ENCODE results near the gene BAHCC1. TPM values are rescaled to one million over a fixed set of nuclear protein-coding genes. Genes with fewer than 3 reads are reported as not detected.

BAHCC1 gene
- total and polyA plus RNA-seq, 10 of the 15 experiments (the other 5 are each of a cell fraction or from before 2014, with no cell fraction given) = 0.03 to 0.14 (median 0.11) TPM; not detected in 6

- TF ChIP-seq HCFC1 (IDR thresholded peaks at IDR 0.05; ENCODE audit: low read length) (no peak), NR2C1 (IDR thresholded peaks at IDR 0.05) (no peak)
- TF ChIP-seq, protein P1, sequence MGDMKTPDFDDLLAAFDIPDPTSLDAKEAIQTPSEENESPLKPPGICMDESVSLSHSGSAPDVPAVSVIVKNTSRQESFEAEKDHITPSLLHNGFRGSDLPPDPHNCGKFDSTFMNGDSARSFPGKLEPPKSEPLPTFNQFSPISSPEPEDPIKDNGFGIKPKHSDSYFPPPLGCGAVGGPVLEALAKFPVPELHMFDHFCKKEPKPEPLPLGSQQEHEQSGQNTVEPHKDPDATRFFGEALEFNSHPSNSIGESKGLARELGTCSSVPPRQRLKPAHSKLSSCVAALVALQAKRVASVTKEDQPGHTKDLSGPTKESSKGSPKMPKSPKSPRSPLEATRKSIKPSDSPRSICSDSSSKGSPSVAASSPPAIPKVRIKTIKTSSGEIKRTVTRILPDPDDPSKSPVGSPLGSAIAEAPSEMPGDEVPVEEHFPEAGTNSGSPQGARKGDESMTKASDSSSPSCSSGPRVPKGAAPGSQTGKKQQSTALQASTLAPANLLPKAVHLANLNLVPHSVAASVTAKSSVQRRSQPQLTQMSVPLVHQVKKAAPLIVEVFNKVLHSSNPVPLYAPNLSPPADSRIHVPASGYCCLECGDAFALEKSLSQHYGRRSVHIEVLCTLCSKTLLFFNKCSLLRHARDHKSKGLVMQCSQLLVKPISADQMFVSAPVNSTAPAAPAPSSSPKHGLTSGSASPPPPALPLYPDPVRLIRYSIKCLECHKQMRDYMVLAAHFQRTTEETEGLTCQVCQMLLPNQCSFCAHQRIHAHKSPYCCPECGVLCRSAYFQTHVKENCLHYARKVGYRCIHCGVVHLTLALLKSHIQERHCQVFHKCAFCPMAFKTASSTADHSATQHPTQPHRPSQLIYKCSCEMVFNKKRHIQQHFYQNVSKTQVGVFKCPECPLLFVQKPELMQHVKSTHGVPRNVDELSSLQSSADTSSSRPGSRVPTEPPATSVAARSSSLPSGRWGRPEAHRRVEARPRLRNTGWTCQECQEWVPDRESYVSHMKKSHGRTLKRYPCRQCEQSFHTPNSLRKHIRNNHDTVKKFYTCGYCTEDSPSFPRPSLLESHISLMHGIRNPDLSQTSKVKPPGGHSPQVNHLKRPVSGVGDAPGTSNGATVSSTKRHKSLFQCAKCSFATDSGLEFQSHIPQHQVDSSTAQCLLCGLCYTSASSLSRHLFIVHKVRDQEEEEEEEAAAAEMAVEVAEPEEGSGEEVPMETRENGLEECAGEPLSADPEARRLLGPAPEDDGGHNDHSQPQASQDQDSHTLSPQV (IDR thresholded peaks at IDR 0.05) = no peak
- no TSS peak for BruUV-seq (replicated peaks)
- Histone ChIP-seq H3K27me3 (replicated peaks in 1 of 2; ENCODE audit: control insufficient read depth in 2 of 2, insufficient read depth in 2 of 2, low read length in 1 of 2) (no peaks in the 10 kb centered on the region), H4K20me1 (ENCODE audit: control insufficient read depth, insufficient read depth) (no peaks in the 10 kb centered on the region), H3K79me2 (ENCODE audit: control insufficient read depth, insufficient read depth, low read length) (no peaks in the 10 kb centered on the region), H3K9me3 (replicated peaks; ENCODE audit: control insufficient read depth, insufficient read depth, low read length) (no peaks in the 10 kb centered on the region), H3K27ac (ENCODE audit: control insufficient read depth, insufficient read depth) (no peak overlapping the region), H3K36me3 (ENCODE audit: control insufficient read depth in 2 of 2, insufficient read depth in 2 of 2, low read length in 1 of 2) (no peaks in the 10 kb centered on the region), H2AFZ (ENCODE audit: control insufficient read depth, low read depth, low read length) (no peak overlapping the region), H3K4me1 (ENCODE audit: control insufficient read depth, insufficient read depth, low read length) (peaks cover 6% of the 10 kb centered on the region), H3K4me2 (ENCODE audit: control insufficient read depth, insufficient read depth) (no peak overlapping the region), H3K4me3 (no peak overlapping the region), H3K9ac (ENCODE audit: control insufficient read depth, insufficient read depth, low read length) (no peak overlapping the region)
- DNase-seq (ENCODE audit: low read depth, low spot score) (no peak), ATAC-seq (no peak), FAIRE-seq (no peak)
- in situ Hi-C loops (cut with MboI) (no loop called here), intact Hi-C loops (cut with micrococcal nuclease; ENCODE audit: unreplicated experiment) (no loop called here)
- ChIA-PET CTCF (no interaction called here), RAD21 (ENCODE audit: unreplicated experiment) (no interaction called here), SMC1A (ENCODE audit: uncharacterized antibody, unreplicated experiment) (no interaction called here), POLR2A (no interaction called here)
- WGBS (ENCODE audit: insufficient coverage, insufficient replicate concordance, low lambda C conversion rate, missing lambda C conversion rate) = 57% methylated on average over 10 of the region's 10 CpGs
These were observed 21.4 kb downstream of the BAHCC1 start for GRCh38 chr17:81416612-81417011.
